Parathyroid adenoma (tissue), 2 donors: ENCODE results near the gene ANKIB1.

Experiments
- H2AFZ ChIP-seq: fragments of 300-600 bp; sonication (generic); one replicate; pipeline ENCODE4 v1.7.0; 2017; ENCODE audit warnings: antibody characterized with exemption, mild to moderate bottlenecking
- H3K27ac ChIP-seq: fragments of 300-600 bp; sonication (generic); one replicate; pipeline ENCODE4 v1.7.0; 2017
- H3K27me3 ChIP-seq: fragments of 300-600 bp; sonication (generic); one replicate; pipeline ENCODE4 v1.7.0; 2017; ENCODE audit warnings: low read length; ENCODE audit not compliant: control insufficient read depth, insufficient read depth
- H3K36me3 ChIP-seq: fragments of 300-600 bp; sonication (generic); one replicate; pipeline ENCODE4 v1.7.0; 2017; ENCODE audit warnings: low read length; ENCODE audit not compliant: control insufficient read depth, insufficient read depth
- H3K4me1 ChIP-seq: fragments of 300-600 bp; sonication (generic); one replicate; pipeline ENCODE4 v1.7.0; 2017; ENCODE audit warnings: control low read depth
- H3K4me2 ChIP-seq: fragments of 300-600 bp; sonication (generic); one replicate; pipeline ENCODE4 v1.7.0; 2017; ENCODE audit warnings: low read length
- H3K4me3 ChIP-seq: fragments of 300-600 bp; sonication (generic); one replicate; pipeline ENCODE4 v1.7.0; 2017; ENCODE audit warnings: low read depth, low read length
- H3K79me2 ChIP-seq: fragments of 300-600 bp; sonication (generic); one replicate; pipeline ENCODE4 v1.7.0; 2017; ENCODE audit warnings: control low read depth
- H3K9ac ChIP-seq: fragments of 300-600 bp; sonication (generic); one replicate; pipeline ENCODE4 v1.7.0; 2017; ENCODE audit warnings: mild to moderate bottlenecking
- H3K9me3 ChIP-seq: fragments of 300-600 bp; sonication (generic); one replicate; pipeline ENCODE4 v1.7.0; 2017; ENCODE audit warnings: low read length; ENCODE audit not compliant: control insufficient read depth
- CTCF ChIP-seq: fragments of 300-600 bp; sonication (generic); IDR thresholded peaks from one replicate; pipeline ENCODE4 v1.7.0; 2017; ENCODE audit warnings: antibody characterized with exemption, mild to moderate bottlenecking
- donor health status: primary hyperparathyroidism.

ANKIB1 gene

DNA sequence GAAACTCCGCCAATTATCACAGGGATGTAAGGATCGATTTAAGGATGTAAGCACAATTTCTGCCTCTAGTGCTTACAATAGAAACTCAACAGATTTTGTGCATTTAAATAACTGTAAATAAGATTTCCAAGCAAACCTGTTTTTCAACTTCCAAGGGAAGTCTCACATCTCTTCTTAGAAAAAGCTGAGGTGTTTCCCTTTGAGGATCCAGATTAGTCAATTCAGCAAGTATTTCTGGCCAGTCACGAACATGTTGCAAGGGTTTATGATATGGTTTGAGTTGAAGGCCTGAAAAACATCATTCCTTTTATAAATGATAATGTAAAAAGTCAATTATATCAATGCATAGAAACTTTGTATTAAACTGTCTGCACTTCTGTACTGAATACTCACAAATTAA lies 24.0 kb upstream of the ANKIB1 start:
- H3K27me3 ChIP-seq, result no peaks in the 10 kb centered on the region
- peak overlapping the region; percentile 19 for H3K4me3 ChIP-seq
- H3K36me3 ChIP-seq, result no peaks in the 10 kb centered on the region
- no peak overlapping the region for H3K27ac ChIP-seq
- H3K4me2 ChIP-seq, result peak overlapping the region; percentile 21
- TF ChIP-seq CTCF, result no peak
- no peaks in the 10 kb centered on the region for H3K4me1 ChIP-seq
- no peak overlapping the region for H3K9ac ChIP-seq
- no peaks in the 10 kb centered on the region for H3K9me3 ChIP-seq
- no peaks in the 10 kb centered on the region for H3K79me2 ChIP-seq
- no peak overlapping the region for H2AFZ ChIP-seq

DNA sequence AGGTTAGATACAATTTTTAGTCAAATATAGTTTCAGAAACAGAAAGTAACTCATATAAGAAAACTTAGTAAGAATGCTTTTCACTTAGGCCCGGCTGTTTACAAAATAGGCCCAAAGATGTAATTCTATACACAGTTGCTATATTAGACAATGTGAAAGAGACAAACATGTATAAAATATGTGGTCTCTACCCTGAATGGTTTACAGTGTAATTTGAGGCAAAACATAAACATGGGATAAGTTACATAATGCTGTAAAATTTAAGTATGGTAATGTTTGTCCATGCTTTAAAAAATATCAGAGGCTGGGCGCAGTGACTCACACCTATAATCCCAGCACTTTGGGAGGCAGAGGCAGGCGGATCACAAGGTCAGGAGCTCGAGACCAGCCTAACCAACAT lies 18.8 kb upstream of the ANKIB1 start:
- H3K36me3 ChIP-seq, result no peaks in the 10 kb centered on the region
- H3K27me3 ChIP-seq, result no peaks in the 10 kb centered on the region

GRCh38 chr7:92228100-92228499 lies 17.7 kb upstream of the ANKIB1 start:
- Histone ChIP-seq H3K4me2 (no peak overlapping the region), H2AFZ (no peak overlapping the region), H3K36me3 (no peaks in the 10 kb centered on the region), H3K27ac (no peak overlapping the region), H3K27me3 (no peaks in the 10 kb centered on the region), H3K79me2 (no peaks in the 10 kb centered on the region), H3K4me1 (no peaks in the 10 kb centered on the region), H3K4me3 (no peak overlapping the region), H3K9ac (no peak overlapping the region), H3K9me3 (no peaks in the 10 kb centered on the region)
- TF ChIP-seq CTCF, result no peak

More for the DNA sequence above, 18.8 kb upstream of the ANKIB1 start:
- Histone ChIP-seq H3K4me2 (no peak overlapping the region), H3K79me2 (no peaks in the 10 kb centered on the region), H3K9me3 (no peaks in the 10 kb centered on the region), H3K9ac (no peak overlapping the region), H3K4me1 (no peaks in the 10 kb centered on the region), H2AFZ (no peak overlapping the region), H3K4me3 (no peak overlapping the region), H3K27ac (no peak overlapping the region)
- no peak for TF ChIP-seq CTCF

DNA sequence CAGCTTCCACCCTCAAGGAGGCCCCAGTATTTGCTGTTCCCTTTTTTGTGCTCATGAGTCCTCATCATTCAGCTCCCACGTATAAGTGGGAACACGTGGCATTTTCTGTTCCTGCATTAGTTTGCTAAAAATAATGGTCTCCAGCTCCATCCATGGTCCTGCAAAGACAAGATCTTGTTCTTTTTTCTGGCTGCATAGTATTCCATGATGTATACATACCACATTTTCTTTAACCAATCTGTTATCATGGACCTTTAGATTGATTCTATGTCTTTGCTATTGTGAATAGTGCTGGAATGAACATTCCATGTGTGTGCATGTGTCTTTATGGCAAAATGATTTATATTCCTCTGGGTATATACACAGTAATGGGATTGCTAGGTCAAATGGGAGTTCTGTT lies 17.0 kb upstream of the ANKIB1 start:
- Histone ChIP-seq H3K9me3 (no peaks in the 10 kb centered on the region), H3K4me3 (no peak overlapping the region), H3K27ac (no peak overlapping the region), H3K36me3 (no peaks in the 10 kb centered on the region), H3K79me2 (no peaks in the 10 kb centered on the region), H3K4me2 (no peak overlapping the region), H3K4me1 (no peaks in the 10 kb centered on the region), H3K27me3 (no peaks in the 10 kb centered on the region), H2AFZ (no peak overlapping the region), H3K9ac (no peak overlapping the region)
- TF ChIP-seq CTCF, result no peak

DNA sequence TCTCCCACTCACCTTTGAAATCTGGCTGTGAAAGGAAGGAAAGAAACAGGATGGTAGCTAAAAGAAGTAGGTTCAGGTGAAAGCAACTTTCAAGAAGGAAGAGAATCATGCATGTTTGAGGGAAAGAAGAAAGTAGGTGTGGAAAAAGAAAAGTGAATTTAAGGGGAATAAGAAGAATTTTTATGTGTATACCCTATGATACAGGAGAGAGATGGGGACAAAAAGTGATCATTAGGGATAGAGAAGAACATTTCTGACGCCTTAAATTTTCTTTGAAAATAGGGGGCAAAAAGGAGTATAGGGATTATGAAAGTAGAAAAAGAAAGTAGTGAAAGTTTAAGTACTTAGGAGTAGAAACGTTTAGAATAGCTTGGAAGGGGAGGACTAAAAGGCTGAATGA lies 15.2 kb upstream of the ANKIB1 start:
- TF ChIP-seq CTCF, result no peak
- H3K4me3 ChIP-seq, result no peak overlapping the region
- no peak overlapping the region for H3K27ac ChIP-seq
- H3K9me3 ChIP-seq, result no peaks in the 10 kb centered on the region
- H3K36me3 ChIP-seq, result no peaks in the 10 kb centered on the region
- H2AFZ ChIP-seq, result no peak overlapping the region
- H3K79me2 ChIP-seq, result no peaks in the 10 kb centered on the region
- H3K4me2 ChIP-seq, result no peak overlapping the region
- no peaks in the 10 kb centered on the region for H3K4me1 ChIP-seq
- H3K27me3 ChIP-seq, result no peaks in the 10 kb centered on the region
- H3K9ac ChIP-seq, result no peak overlapping the region
